Gastroesophageal sphincter (tissue), 3 donors: ENCODE data around the gene C1QL1.

Experiments
- CTCF ChIP-seq, 4 experiments: fragments of 200-600 bp in 2 of 4; fragments of 450-650 bp in 2 of 4; sonication (generic) in 1 of 4; IDR thresholded peaks; one replicate each; pipeline ENCODE4 v1.5.1; 2017 to 2019; ENCODE audit warnings: antibody characterized with exemption in 4 of 4, mild to moderate bottlenecking in 2 of 4, moderate library complexity in 2 of 4
- EP300 ChIP-seq: sonication (generic); formaldehyde crosslinking; IDR thresholded peaks from one replicate; pipeline ENCODE4 v1.6.1; 2017; ENCODE audit warnings: antibody characterized with exemption, mild to moderate bottlenecking
- POLR2A ChIP-seq, 2 donors: fragments of 450-650 bp; IDR thresholded peaks; one replicate each; pipeline ENCODE4 v1.6.1; 2017; ENCODE audit warnings: antibody characterized with exemption in 2 of 2, mild to moderate bottlenecking in 2 of 2, moderate library complexity in 1 of 2

- TF ChIP-seq CTCF (IDR thresholded peaks at IDR 0.05) (no peak), POLR2A (IDR thresholded peaks at IDR 0.05) (no peak), EP300 (no peak)
Observed at GRCh38 chr17:45004388-45004787, 36.3 kb upstream of the C1QL1 start.
